GM23248 (cell line): Measurements from ENCODE around the gene GPN2. TPM values are rescaled to one million over a fixed set of nuclear protein-coding genes. Genes with fewer than 3 reads are reported as not detected.

ENCODE experiments used
- DNase-seq: peaks from one replicate; pipeline ENCODE4 v3.0.0-alpha.2; 2015
- H2AFZ ChIP-seq: fragments of 200-600 bp; sonication (generic); 2 replicates; pipeline ENCODE4 v1.6.1; 2016; ENCODE audit warnings: antibody characterized with exemption
- H3F3A ChIP-seq: fragments of 200-600 bp; sonication (generic); 2 replicates; pipeline ENCODE4 v1.6.1; 2016; ENCODE audit warnings: mild to moderate bottlenecking, antibody characterized with exemption, mixed run types; ENCODE audit not compliant: insufficient read depth
- H3K27ac ChIP-seq: fragments of 200-600 bp; sonication (generic); 2 replicates; pipeline ENCODE4 v1.5.1; 2016; ENCODE audit warnings: mild to moderate bottlenecking
- H3K27me3 ChIP-seq: fragments of 200-600 bp; sonication (generic); replicated peaks from 2 replicates; pipeline ENCODE4 v1.6.1; 2016; ENCODE audit warnings: mild to moderate bottlenecking; ENCODE audit not compliant: insufficient read depth
- H3K36me3 ChIP-seq: fragments of 200-600 bp; sonication (generic); 2 replicates; pipeline ENCODE4 v1.6.1; 2016; ENCODE audit warnings: low read depth, mild to moderate bottlenecking
- H3K4me1 ChIP-seq: fragments of 200-600 bp; sonication (generic); 2 replicates; pipeline ENCODE4 v1.6.1; 2016; ENCODE audit warnings: mild to moderate bottlenecking; ENCODE audit not compliant: insufficient read depth
- H3K4me2 ChIP-seq: fragments of 200-600 bp; sonication (generic); one replicate; pipeline ENCODE4 v1.6.1; 2016; ENCODE audit warnings: mild to moderate bottlenecking; ENCODE audit not compliant: unreplicated experiment
- H3K4me3 ChIP-seq: fragments of 200-600 bp; sonication (generic); 2 replicates; pipeline ENCODE4 v1.5.1; 2016; ENCODE audit warnings: mild to moderate bottlenecking
- H3K79me2 ChIP-seq: fragments of 200-600 bp; sonication (generic); 2 replicates; pipeline ENCODE4 v1.6.1; 2016; ENCODE audit warnings: mild to moderate bottlenecking; ENCODE audit not compliant: insufficient read depth
- H3K9ac ChIP-seq: fragments of 200-600 bp; sonication (generic); 2 replicates; pipeline ENCODE4 v1.6.1; 2016; ENCODE audit warnings: mild to moderate bottlenecking
- H3K9me2 ChIP-seq: fragments of 200-600 bp; sonication (generic); 2 replicates; pipeline ENCODE4 v1.6.1; 2016; ENCODE audit warnings: mixed run types, mild to moderate bottlenecking, moderate library complexity; ENCODE audit not compliant: insufficient read depth
- H3K9me3 ChIP-seq: fragments of 200-600 bp; sonication (generic); one replicate; pipeline ENCODE4 v1.6.1; 2017; ENCODE audit warnings: low read depth
- H4K20me1 ChIP-seq: fragments of 200-600 bp; sonication (generic); 2 replicates; pipeline ENCODE4 v1.6.0; 2016; ENCODE audit not compliant: insufficient read depth
- EZH2 ChIP-seq: fragments of 200-600 bp; sonication (generic); IDR thresholded peaks from 2 replicates; pipeline ENCODE4 v1.6.1; 2018; ENCODE audit warnings: antibody characterized with exemption, mild to moderate bottlenecking; ENCODE audit not compliant: insufficient read depth, poor library complexity, severe bottlenecking
- EZH2phosphoT487 ChIP-seq: fragments of 200-600 bp; sonication (generic); IDR thresholded peaks from 2 replicates; pipeline ENCODE4 v1.6.1; 2018; ENCODE audit warnings: antibody characterized with exemption, moderate library complexity, mild to moderate bottlenecking, low read depth; ENCODE audit not compliant: insufficient read depth
- WGBS, 2 experiments: methylation state at CpG; one replicate each; pipeline ENCODE4 v1.1.6; 2015 to 2017; ENCODE audit warnings: low lambda C conversion rate in 2 of 2, low coverage in 1 of 2; ENCODE audit errors: missing lambda C conversion rate in 2 of 2; 5-methylcytosine and 5-hydroxymethylcytosine counted together
- in situ Hi-C: fragments of 300-500 bp; cut with MboI; formaldehyde crosslinking; loops from 2 replicates; pipeline ENCODE4 v1.15.0; 2020
- polyA plus RNA-seq: library from polyadenylated mRNA; unstranded; fragments of >200 nt; fragmentation: Nextera tagmentation; extraction: Ambion mirVana; gene quantifications from 2 replicates; pipeline ENCODE4 v1.2.1, GENCODE V29; 2016
- total RNA-seq: library from RNA; depleted of rRNA; stranded (reverse); fragments of >200 nt; shearing (Covaris generic); gene quantifications from 2 replicates; pipeline ENCODE4 v1.2.3, GENCODE V29; 2014

The GPN2 gene
- total and polyA plus RNA-seq, 2 experiments from 2014 or later: 11.9 to 27.9 TPM

DNA sequence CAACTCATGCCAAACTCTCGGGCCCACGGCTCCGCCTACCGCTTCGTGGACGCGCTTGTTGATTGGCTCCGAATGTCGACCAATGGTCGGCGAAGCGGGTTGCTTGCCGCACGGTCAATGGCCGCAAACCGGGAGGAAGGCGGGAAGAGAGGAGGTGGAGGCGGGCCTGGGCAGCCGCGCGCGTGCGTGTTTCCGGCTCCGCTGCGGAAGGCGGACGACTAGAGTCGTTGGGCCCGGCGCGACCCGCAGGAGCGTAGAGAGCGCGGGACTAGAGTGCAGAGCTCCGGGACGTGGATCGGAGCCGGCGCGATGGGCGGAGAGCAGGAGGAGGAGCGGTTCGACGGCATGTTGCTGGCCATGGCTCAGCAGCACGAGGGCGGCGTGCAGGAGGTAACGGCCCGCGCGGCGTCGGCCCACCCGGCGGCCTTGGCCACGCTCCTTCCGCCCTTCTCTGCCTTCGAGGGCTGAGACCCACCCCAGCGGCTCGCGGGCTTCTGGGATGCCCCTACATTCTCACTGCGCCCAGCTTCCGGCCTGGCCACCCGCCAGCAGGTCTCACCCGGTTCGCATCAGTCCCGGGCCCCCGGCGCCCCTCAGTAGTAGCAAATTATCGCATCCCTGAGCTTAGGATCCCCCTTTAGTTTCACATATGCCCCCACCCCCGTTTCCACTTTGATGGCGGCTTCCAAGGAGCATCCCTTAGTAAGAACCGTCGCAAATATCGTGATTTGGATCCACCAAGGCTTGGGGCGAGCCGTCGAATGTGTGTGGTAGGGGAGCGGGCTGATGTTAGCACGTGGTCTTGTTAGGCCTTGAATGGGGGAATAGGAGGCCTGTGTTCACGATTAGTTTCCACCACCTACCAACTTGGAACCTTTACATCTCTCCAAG is 31.7 kb upstream of the GPN2 start, which contains the start of gene NUDC:
TSS of gene NUDC (plus strand) at position 204 of the 891 bp plus-strand sequence. CDS start at position 310, 106 bp downstream.
- Histone ChIP-seq H3F3A (no peaks in the 10 kb centered on the region), H4K20me1 (no peaks in the 10 kb centered on the region), H3K9me2 (no peaks in the 10 kb centered on the region), H3K79me2 (peaks cover 48% of the 10 kb centered on the region), H3K9ac (peak within 1 kb of the TSS; percentile 93), H2AFZ (peak within 1 kb of the TSS; percentile 97), H3K4me1 (peaks cover 15% of the 10 kb centered on the region; the same call in 1 of the 2 replicates), H3K9me3 (no peaks in the 10 kb centered on the region), H3K4me2 (peak within 1 kb of the TSS; percentile 99), H3K36me3 (peaks cover 18% of the 10 kb centered on the region), H3K27me3 (no peaks in the 10 kb centered on the region), H3K4me3 (peak within 1 kb of the TSS; percentile 88), H3K27ac (peak within 1 kb of the TSS; percentile 78)
- in situ Hi-C loops: no loop called here
- 1% methylated on average over 75 to 82 of the region's 83 CpGs for WGBS, 2 experiments
- DNase-seq: peak; percentile 100
- TF ChIP-seq EZH2phosphoT487 (no peak), EZH2 (no peak)

DNA sequence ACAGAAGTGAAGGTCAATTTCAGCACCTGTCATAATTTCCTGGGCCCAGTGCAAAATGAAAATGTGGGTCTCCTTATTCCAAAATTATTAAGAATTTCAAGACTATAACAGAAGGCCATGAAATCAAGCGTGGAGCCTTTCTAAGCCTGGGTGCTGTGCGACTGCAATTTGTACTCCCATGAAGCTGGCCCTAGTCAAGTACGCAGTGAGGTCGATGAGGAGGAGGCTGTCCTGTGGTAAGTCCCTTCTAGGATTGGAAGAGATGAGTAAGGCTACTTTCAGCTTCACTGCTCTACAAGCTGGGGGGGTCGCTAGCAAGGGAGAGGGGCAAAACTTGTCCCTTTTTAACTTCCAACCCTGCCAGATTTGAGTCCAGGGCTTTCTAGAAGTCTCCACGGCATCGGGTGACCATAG is 31.1 kb upstream of the GPN2 start:
- in situ Hi-C loops: no loop called here
- TF ChIP-seq EZH2: no peak
- no peak for TF ChIP-seq EZH2phosphoT487
- Histone ChIP-seq H2AFZ (peak overlapping the region; percentile 97), H3K4me2 (peak overlapping the region; percentile 79), H3K9ac (peak overlapping the region; percentile 93), H3K27ac (peak overlapping the region; percentile 78), H4K20me1 (no peaks in the 10 kb centered on the region), H3K27me3 (no peaks in the 10 kb centered on the region), H3K36me3 (peaks cover 11% of the 10 kb centered on the region), H3K9me2 (no peaks in the 10 kb centered on the region), H3K4me3 (peak overlapping the region; percentile 88), H3K79me2 (peaks cover 41% of the 10 kb centered on the region), H3F3A (no peaks in the 10 kb centered on the region), H3K9me3 (no peaks in the 10 kb centered on the region), H3K4me1 (peaks cover 15% of the 10 kb centered on the region; the same call in 1 of the 2 replicates)
- 18 to 21% methylated on average over 7 of the region's 7 CpGs for WGBS, 2 experiments
- DNase-seq: no peak

DNA sequence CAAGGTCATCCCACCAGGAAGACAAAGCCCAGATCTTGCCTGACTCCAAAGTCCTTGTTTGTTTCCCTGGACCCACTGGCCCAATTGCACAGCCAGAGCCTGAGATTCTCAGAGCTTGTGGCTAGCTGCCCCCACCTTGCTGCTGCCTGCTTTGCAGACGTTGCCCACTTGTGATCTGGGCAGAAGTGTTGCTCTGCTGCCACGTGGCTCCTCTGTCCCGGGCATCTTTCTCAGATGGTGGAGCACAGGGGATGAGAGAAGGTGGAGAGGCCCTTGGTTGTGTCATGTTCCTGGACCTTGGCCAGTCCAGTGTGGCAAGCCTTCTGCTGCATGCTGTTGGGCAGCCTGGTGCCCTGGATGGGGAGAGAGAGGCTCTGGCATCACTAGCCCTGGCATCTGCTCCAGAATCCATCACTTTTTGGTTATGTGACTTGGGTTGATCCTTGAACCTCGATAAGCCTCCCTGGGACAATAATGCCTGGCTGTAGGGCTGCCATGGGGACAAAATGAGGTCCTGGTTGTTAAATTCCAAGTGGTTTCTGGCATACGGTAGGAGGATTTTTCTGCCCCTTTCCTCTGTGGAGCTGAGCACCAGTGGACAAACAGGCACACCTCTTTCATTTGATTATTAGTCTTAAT is 25.2 kb upstream of the GPN2 start:
- Histone ChIP-seq H3K36me3 (no peaks in the 10 kb centered on the region), H4K20me1 (no peaks in the 10 kb centered on the region), H3K79me2 (no peaks in the 10 kb centered on the region), H3K9ac (no peak overlapping the region), H3K9me3 (no peaks in the 10 kb centered on the region), H3K27ac (no peak overlapping the region), H3K4me2 (no peak overlapping the region), H3K9me2 (no peaks in the 10 kb centered on the region), H3K4me3 (no peak overlapping the region), H3F3A (no peaks in the 10 kb centered on the region), H3K4me1 (no peaks in the 10 kb centered on the region), H3K27me3 (no peaks in the 10 kb centered on the region), H2AFZ (no peak overlapping the region)
- peak; percentile 38 for DNase-seq
- in situ Hi-C loops: no loop called here
- 40 to 46% methylated on average over 5 of the region's 5 CpGs for WGBS, 2 experiments
- TF ChIP-seq EZH2phosphoT487: no peak
- no peak for TF ChIP-seq EZH2

DNA sequence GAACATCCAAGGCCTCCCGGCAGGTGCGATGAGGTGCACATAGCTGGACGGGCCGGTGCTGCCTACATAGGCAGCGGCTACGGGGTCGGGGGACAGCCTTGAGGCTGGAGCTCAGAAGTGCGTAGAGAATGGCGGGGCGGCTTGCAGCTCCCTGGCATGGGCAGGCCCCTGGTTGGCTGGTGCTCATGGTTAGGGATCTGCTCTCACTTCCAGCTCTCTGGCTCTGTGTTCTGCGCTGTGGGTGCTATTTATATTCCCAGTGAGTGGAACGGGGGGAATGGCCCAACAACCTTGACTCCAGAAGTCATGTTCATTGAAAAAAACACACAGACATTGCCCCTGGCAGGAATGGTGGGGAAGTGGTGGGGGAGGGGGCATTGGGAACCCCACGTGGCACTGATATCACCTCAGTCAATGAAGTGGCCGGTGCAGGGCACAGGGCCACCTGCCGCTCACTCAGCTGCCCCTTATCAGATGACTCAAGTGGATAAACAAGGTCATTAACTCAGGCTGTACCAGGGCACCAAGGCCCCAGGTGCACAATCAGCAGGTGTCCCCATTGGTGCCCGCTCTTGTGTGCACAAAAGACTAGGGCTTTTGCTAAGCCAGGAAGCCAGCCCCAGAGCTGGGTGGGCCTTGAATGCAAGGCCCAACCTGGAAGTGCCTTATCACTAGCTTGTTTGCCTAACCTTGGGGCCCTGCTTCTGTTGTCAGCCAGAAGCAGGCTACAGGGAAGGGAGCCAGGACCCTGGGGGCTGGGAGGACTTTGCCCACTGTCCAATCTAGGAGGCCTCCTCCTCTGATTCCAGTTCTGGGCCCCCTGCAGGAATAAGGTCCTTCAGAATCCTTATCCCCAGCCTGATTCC is 23.9 kb upstream of the GPN2 start, which contains the start of gene NR0B2:
TSS of gene NR0B2 (minus strand) at position 222 of the 866 bp plus-strand sequence. CDS start at position 187, 35 bp downstream.
- H3K27me3 ChIP-seq: no peaks in the 10 kb centered on the region
- 66 to 72% methylated on average over 14 to 16 of the region's 16 CpGs for WGBS, 2 experiments
- no peaks in the 10 kb centered on the region for H3K79me2 ChIP-seq
- DNase-seq: no peak
- no peak within 1 kb of the TSS for H3K4me3 ChIP-seq
- H3K36me3 ChIP-seq: no peaks in the 10 kb centered on the region
- in situ Hi-C loops: no loop called here
- no peak for TF ChIP-seq EZH2phosphoT487
- no peaks in the 10 kb centered on the region for H3K9me3 ChIP-seq
- H3K9me2 ChIP-seq: no peaks in the 10 kb centered on the region
- no peaks in the 10 kb centered on the region for H3F3A ChIP-seq
- H2AFZ ChIP-seq: no peak within 1 kb of the TSS
- no peak within 1 kb of the TSS for H3K4me2 ChIP-seq
- no peaks in the 10 kb centered on the region for H3K4me1 ChIP-seq
- no peak within 1 kb of the TSS for H3K9ac ChIP-seq
- H3K27ac ChIP-seq: no peak within 1 kb of the TSS
- H4K20me1 ChIP-seq: no peaks in the 10 kb centered on the region
